Pulmonary artery endothelial cell (primary cell): ENCODE results near the gene TRIM4. TPM values are rescaled to one million over a fixed set of nuclear protein-coding genes. Genes with fewer than 3 reads are reported as not detected.
"Not testable (repeated sequence)": the region's sequence is repeated elsewhere in the genome, so short reads cannot be mapped to it uniquely, and the experiment has no call there.

ENCODE experiments used
- DNase-seq: peaks from one replicate; pipeline ENCODE4 v3.0.0-alpha.2; 2011; ENCODE audit warnings: low read depth, low spot score
- total RNA-seq: library from RNA; depleted of rRNA; stranded (reverse); fragments of >200 nt; gene quantifications from 2 replicates; pipeline ENCODE4 v1.2.3, GENCODE V29; 2014

Gene TRIM4
- 14.0 and 17.4 TPM in 2 replicates for total RNA-seq

- peak; percentile 57 for DNase-seq
Measured at GRCh38 chr7:99918959-99919813, at the start of gene TRIM4. Gene TRIM4 (minus strand): TSS chr7:99919530. CDS start chr7:99919401, 129 bp downstream.

GRCh38 chr7:99958564-99959227 lies 39.4 kb upstream of the TRIM4 start:
- DNase-seq, result no peak

- DNase-seq, result no peak
Measured at GRCh38 chr7:99955247-99955646, 35.9 kb upstream of the TRIM4 start.

- not testable (repeated sequence) for DNase-seq
Measured at GRCh38 chr7:99954643-99955042, 35.3 kb upstream of the TRIM4 start.

- no peak for DNase-seq
Measured at GRCh38 chr7:99953649-99954048, 34.3 kb upstream of the TRIM4 start.

GRCh38 chr7:99952649-99953048 lies 33.3 kb upstream of the TRIM4 start:
- not testable (repeated sequence) for DNase-seq

- DNase-seq, result not testable (repeated sequence)
Measured at GRCh38 chr7:99950819-99951218, 31.5 kb upstream of the TRIM4 start.

- DNase-seq, result no peak
Measured at GRCh38 chr7:99949645-99950228, 30.4 kb upstream of the TRIM4 start.

GRCh38 chr7:99947608-99948007 lies 28.3 kb upstream of the TRIM4 start:
- no peak for DNase-seq

- DNase-seq, result no peak
Measured at GRCh38 chr7:99944497-99945070, 25.3 kb upstream of the TRIM4 start.

- DNase-seq, result no peak
Measured at GRCh38 chr7:99943641-99944496, 24.5 kb upstream of the TRIM4 start.

GRCh38 chr7:99938296-99938695 lies 19.0 kb upstream of the TRIM4 start:
- no peak for DNase-seq

GRCh38 chr7:99935009-99935408 lies 15.7 kb upstream of the TRIM4 start:
- DNase-seq, result not testable (repeated sequence)

GRCh38 chr7:99930376-99930775 lies 11.0 kb upstream of the TRIM4 start:
- no peak for DNase-seq

GRCh38 chr7:99929730-99930053 lies 10.4 kb upstream of the TRIM4 start:
- DNase-seq, result no peak

- peak; percentile 27 for DNase-seq
Measured at GRCh38 chr7:99928994-99929729, 9.8 kb upstream of the TRIM4 start, which contains the start of gene GJC3. Gene GJC3 (minus strand): TSS chr7:99929620. CDS start chr7:99929620, 0 bp downstream.

GRCh38 chr7:99928188-99928587 lies 8.9 kb upstream of the TRIM4 start:
- no peak for DNase-seq

- DNase-seq, result no peak
Measured at GRCh38 chr7:99927536-99927935, 8.2 kb upstream of the TRIM4 start.

GRCh38 chr7:99926321-99926720 lies 7.0 kb upstream of the TRIM4 start:
- DNase-seq, result no peak

GRCh38 chr7:99923200-99923599 lies 3.9 kb upstream of the TRIM4 start:
- DNase-seq, result no peak
